Measurements from ENCODE around the gene WDPCP.
"Not testable (repeated sequence)": the region's sequence is repeated elsewhere in the genome, so short reads cannot be mapped to it uniquely, and the experiment has no call there.

The WDPCP gene, protein sequence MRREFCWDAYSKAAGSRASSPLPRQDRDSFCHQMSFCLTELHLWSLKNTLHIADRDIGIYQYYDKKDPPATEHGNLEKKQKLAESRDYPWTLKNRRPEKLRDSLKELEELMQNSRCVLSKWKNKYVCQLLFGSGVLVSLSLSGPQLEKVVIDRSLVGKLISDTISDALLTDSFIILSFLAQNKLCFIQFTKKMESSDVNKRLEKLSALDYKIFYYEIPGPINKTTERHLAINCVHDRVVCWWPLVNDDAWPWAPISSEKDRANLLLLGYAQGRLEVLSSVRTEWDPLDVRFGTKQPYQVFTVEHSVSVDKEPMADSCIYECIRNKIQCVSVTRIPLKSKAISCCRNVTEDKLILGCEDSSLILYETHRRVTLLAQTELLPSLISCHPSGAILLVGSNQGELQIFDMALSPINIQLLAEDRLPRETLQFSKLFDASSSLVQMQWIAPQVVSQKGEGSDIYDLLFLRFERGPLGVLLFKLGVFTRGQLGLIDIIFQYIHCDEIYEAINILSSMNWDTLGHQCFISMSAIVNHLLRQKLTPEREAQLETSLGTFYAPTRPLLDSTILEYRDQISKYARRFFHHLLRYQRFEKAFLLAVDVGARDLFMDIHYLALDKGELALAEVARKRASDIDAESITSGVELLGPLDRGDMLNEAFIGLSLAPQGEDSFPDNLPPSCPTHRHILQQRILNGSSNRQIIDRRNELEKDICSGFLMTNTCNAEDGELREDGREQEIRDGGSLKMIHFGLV

DNA sequence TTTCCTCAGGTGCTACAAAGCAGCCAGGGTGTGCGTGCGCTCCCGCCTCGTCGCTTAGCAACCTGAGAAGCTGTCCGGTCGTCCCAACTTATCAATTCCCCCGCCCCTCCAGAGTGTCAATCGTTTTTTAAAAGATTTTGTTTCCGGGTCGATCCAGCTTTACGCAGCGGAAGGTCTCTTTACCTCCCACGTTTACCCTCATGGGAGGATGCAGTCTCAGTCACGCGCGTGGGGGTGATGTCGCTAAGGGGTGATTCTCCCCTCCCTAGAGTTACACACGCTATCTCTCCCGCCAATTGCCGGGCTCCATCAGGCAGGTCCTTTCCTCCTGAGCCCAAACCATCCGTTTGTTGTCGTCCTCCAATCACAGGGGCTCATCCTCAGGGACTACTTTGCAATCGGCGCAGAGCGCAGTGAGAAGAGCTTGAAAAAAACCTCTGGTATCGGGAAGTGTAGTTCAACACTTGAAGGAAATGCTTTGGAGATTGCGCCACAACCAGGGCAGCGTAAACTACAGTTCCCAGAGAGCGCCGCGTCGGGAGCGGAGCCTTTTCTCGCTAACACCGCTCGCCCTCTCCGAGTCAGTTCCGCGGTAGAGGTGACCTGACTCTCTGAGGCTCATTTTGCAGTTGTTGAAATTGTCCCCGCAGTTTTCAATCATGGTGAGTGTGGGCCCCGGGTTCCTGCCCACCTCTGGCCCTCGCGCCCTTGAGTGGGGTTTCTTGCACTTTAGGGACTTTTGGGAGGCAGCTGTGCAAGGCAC lies at the start of gene WDPCP, which contains the start of gene MDH1:
Gene WDPCP (minus strand): TSS at position 93 of the 763 bp plus-strand sequence. CDS start 206 bp downstream, outside the sequence.
Gene MDH1 (plus strand): TSS at position 579 of the 763 bp plus-strand sequence. CDS start 81 bp downstream, at position 660.
- FAIRE-seq (peak; percentile 88), DNase-seq (ENCODE audit: low spot score) (peak; percentile 92)

DNA sequence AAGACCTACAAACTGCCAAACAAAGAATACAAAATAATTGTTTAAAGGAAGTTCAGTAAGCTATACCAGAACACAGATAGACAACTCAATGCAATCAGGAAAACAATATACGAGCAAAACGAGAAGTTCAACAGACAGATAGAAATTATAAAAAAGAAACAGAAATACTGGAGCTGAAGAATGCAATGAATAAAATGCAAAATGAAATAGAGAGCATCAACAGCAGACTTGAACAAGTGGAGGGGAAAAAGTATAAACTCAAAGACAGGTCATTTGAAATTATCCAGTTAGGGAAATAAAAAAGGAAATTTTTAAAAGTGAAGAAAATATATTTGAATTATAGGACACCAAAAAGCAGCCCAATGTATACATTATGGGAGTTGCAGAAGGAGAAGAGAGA lies 44.1 kb upstream of the WDPCP start:
- no peak for FAIRE-seq
- DNase-seq (ENCODE audit: low spot score): no peak

DNA sequence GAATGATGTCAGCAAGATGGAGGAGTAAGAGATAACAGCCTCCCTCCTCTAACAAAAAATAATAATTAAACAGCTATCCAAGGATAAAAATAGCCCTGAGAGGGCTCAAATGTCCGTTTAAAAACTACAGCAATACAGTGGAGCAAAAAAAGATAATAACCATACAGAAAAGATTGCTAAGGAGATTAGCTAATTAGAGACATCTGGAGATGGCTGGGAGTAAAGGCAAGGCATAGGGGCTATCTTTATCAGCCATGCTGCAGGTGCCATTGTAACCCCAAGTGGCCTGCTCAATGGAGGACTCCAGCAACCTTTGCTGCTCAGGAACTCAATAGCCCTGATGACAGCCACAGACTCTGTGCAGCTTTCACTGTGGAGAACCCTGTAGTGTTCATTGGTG lies 43.2 kb upstream of the WDPCP start:
- FAIRE-seq: no peak

DNA sequence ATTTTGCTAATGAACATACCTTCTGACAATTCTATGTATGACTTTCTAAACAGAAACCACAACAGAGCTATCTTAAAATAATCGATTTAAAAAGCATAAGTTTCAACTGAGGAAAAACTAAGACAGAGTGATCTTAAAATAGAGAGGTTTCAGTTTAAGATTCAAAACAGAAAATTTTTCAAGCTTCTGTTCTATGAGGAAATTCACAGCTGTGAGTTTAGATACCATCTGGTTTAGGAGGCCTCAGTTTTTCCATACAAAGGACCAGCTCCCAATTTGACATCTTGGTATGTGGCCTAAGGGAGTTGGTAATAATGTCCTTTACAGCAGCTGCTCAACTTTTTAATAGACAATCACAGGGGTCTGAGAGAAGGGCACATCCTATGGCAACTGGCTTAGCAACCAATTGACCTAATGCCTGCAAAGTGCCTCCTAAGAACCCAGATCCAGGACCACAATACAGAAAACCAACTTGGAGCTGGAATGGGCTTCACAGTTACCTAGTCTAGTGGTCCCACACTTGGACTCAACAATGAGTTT lies 40.2 kb upstream of the WDPCP start:
- DNase-seq (ENCODE audit: low spot score) (no peak), FAIRE-seq (no peak)

More for the DNA sequence above, 43.2 kb upstream of the WDPCP start:
- DNase-seq (ENCODE audit: low spot score): no peak

DNA sequence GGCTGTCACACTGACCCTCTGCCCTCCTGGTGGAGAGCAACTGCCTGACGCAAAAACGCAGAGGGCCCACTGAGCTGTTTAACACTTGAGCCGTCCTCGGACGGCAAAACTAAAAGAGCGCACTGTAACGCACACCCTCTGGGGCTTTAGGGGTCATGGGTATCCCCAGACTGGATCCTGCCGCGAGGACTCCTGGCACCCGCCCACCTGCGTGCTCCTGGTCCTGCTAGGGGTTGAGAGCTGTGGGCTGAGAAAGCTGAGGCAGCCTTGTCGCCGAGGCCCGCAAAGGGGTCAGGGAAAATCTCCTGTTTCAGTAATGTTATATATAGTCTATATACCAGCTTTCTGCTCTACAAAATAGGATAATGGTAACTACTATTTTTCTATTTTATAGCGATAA lies 39.6 kb upstream of the WDPCP start:
- DNase-seq (ENCODE audit: low spot score) (no peak), FAIRE-seq (no peak)

DNA sequence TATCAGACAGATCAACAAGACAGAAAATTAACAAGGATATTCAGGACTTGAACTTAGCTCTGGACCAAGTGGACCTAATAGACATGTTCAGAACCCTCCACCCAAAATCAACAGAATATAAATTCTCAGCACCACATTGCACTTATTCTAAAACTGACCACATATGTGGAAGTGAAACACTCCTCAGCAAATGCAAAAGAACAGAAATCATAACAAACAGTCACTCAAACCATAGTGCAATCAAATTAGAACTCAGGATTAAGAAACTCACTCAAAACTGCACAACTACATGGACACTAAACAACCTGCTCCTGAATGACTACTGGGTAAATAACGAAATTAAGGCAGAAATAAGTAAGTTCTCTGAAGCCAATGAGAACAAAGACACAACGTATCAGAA lies 35.5 kb upstream of the WDPCP start:
- FAIRE-seq; DNase-seq (ENCODE audit: low spot score): not testable (repeated sequence)

DNA sequence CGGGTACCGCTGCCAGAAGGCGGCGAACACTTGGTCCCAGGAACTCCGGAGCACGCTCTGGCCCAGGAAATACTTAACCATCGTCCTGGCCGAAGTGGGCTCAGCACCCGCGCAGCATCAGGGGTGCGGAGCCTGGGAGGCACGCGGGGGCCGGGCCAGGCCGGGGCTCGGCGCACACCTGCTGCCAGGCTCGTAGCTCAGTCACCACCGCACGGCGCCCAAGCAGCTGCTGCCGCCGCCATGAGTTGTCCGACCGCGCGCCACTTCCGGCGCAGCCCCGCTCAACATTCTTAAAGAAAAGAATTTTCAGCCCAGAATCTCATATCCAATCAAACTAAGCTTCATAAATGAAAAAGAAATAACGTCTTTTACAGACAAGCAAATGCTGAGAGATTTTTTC lies 34.5 kb upstream of the WDPCP start:
- FAIRE-seq: no peak
- DNase-seq (ENCODE audit: low spot score): no peak

DNA sequence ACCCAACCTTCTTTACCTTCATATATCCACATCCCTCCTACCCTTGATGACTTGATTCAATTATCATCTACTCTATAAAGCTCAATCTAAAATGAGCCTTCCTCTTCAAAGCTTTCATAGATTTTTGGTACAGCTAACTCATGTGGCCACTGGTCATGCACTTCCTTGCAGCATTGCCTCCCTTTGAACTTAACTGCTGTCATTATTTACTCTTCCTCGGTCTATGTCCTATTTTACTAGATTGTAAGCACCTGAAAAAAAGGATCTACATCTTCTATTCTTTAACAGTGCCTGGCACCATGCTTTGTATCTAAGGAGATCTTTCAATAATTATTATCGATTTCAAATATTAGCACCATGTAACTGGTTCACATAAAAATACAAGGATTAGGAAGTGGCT lies 31.1 kb upstream of the WDPCP start:
- FAIRE-seq: no peak
- DNase-seq (ENCODE audit: low spot score): no peak

DNA sequence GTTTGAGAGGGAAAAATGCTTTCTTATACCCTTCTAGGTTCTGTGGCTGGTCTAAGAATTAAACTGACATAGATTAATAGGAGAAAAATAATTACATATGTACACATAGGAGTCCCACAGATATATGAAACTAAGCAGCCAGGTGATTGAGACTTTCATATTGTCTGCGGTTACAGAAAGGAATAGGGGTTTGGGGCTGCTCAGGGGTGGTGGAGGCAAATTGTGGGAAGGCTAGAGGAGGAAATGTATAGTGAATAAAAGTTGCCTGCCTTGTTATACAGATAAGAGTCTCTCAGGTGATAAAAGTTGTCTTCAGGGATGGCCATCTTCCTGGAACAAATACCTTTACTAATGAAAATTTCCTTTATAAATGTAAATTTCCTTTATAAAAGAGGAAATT lies 29.1 kb upstream of the WDPCP start:
- FAIRE-seq (no peak), DNase-seq (ENCODE audit: low spot score) (no peak)

DNA sequence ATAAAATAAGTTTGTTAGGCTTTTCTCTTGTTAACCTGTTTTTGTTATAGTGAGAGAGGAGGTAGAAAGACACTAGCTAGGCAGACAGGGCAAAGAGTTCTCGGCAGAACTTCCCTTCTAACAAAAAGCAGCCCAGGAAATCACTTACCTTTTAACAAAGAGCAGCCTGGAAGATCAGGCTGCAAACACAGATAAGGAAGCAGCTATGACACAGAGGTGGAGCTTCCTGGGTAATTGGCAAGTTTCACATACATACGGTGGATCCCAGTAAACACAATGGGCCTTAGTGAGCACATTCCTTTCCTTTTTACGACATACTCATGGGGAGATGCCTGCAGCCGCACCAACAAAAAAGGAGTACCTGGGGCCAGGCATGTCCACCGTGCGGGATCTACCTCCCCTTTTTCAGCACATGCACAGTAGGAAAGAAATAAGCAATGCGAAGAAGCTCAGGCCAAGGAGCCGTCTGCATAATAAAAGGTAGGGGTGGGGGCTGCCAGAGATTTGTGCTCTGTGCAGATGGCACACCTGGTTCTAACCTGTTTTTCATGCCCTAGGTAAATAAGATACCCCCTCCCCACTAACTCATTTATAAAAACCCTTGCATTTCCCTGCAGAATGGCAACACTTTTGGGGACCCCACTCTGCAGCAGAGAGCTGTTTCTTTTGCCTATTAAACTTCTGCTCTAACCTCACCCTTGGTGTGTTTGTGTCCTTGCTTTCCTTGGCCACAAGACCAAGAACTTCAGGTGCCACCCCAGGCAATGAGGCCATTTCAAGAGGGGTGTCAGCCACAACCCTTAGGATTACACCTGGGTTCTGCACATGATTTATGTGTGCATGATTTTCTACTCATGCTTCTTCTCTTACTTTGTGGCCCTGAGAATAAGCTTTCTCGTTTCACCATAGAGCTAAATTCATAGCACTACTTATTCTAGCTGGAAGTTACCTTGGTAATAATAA lies 27.0 kb upstream of the WDPCP start:
- DNase-seq (ENCODE audit: low spot score) (peak; percentile 71), FAIRE-seq (no peak)

DNA sequence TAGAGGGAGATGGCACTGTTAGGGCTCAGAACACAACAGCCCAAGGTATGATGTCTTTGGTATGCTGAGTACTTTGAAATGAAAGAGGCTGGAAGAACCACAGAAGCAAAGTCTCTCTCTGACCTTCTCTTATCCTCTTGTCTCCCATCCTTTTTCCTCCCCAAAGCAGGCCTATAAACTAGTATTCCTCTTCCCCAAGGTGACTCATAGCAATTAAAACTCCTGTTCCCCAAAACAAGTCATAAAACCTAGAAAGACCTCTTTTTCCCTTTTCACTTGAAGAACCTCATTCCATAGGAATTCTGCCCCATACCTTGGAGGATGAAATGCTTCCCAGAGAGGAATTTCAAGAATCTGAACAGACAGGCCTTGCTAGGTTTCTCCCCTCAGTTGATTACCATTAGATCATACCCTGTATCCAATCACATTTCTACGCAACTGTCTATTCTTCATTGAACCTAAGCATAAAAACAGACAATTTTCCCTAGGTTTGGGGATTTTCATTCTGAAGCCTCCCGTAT lies 26.2 kb upstream of the WDPCP start:
- DNase-seq (ENCODE audit: low spot score): peak; percentile 63
- FAIRE-seq: peak; percentile 35

DNA sequence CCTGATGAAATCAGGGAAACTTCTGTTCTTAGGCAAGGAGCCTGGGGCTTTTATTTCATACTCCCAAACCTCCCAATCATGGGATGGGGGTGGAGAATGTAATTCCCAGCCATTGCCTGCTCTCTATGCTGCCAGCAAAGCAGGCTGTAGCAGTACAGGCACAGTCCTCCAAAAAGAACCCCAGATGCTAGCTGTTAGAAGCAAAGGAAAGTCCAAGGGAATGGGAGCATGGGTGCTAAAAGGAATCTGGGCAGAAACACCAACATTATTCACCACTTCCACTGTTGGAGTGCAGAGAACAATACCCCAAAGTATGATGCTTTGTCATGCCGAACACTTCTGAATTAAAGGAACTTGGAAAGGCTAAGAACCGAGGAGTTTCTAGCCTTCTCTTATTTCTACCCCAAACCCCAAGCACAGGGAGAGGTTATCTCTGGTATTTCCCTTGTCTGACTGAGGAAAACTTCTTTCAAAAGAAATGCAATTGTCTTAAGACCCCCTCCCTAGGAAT lies 25.2 kb upstream of the WDPCP start:
- DNase-seq (ENCODE audit: low spot score) (peak; percentile 11), FAIRE-seq (no peak)

DNA sequence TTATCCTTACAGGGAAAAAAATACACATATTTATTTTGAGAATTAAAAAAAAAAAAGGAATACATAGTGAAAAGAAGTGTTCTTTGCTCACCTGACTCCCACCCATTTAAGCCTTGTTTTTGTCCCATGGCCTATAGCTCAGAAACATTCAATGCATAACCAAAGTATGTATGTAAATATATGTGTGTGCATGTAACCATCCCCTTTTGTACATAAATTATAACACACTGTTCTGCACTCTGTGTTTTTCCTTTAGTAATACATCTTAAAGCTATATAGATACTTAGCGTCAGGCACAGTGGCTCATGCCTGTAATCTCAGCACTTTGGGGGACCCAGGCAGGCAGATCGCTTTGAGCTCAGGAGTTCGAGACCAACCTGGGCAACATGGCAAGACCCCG lies 22.2 kb upstream of the WDPCP start:
- FAIRE-seq: no peak

DNA sequence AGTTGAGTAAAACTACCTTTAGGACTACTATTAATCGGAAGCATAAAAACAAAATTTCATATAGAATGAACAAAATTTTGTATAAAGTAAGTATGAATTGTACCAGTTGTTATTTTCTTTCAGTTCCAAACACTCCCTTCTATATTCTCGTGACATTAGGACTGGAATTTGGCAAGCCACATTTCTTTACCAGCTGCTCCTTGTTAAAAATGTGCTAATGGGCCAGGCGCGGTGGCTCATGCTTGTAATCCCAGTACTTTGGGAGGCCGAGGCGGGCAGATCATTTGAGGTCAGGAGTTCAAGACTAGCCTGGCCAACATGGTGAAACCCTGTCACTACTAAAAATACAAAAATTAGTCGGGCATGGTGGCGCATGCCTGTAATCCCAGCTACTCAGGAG lies 20.6 kb upstream of the WDPCP start:
- not testable (repeated sequence) for FAIRE-seq; DNase-seq (ENCODE audit: low spot score)

More for the DNA sequence above, 22.2 kb upstream of the WDPCP start:
- no peak for DNase-seq (ENCODE audit: low spot score)

DNA sequence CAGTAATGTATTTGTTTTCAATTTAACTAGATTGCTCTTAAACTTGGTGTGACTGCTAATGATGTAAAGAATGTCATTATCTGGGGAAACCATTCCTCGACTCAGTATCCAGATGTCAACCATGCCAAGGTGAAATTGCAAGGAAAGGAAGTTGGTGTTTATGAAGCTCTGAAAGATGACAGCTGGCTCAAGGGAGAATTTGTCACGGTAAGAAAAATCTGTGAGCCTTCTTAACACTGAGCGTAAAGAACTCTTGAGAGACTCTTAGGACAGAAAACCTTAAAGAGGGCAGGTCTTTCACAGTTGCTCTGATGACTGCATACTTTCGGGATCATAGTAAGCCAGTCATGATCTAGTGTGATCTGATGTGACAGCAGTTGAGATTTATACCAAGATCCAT lies 16.4 kb upstream of the WDPCP start:
- DNase-seq (ENCODE audit: low spot score): no peak
- FAIRE-seq: no peak

DNA sequence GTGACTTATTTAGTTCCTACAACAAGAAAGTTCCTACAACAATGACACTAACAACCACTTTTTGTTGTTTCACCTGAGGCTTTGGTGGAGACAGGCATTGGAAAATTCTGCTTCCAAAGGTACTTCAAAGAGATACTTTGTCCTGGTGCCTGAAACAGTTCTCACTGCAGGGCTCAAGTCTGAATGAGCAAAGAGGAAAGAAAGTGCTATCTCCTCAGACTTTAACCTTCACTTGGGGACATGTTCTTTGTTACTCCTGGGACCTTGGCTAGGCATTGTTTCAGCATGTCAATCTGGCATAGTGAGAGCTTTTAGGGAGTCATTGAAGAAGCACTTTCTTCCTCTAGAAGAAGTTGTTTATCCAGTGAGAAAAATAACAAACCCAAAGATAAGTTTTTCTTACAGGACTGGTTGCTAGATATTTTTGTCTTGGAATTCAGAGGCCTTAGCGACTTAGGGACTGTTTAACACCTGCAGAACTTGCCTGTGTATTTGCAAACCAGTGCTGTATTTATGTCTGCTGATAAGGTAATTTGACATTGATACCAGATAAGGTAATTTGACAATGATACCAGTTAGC lies 12.7 kb upstream of the WDPCP start:
- DNase-seq (ENCODE audit: low spot score): no peak
- FAIRE-seq: no peak

DNA sequence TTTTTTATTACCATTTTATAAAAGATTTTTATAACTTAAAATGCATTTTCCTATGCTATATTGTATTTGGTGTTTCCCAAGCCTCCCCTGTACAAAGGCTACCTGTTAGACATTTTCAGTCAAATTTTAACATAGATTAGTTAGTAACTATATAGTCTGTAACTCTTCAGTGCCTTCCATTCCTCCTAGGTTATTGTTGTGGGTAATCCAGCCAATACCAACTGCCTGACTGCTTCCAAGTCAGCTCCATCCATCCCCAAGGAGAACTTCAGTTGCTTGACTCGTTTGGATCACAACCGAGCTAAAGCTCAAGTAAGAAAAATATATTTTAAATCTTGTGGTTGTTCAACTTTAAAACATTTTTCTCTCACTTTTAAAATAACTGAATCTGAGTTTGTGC lies 10.7 kb upstream of the WDPCP start:
- DNase-seq (ENCODE audit: low spot score) (no peak), FAIRE-seq (no peak)

DNA sequence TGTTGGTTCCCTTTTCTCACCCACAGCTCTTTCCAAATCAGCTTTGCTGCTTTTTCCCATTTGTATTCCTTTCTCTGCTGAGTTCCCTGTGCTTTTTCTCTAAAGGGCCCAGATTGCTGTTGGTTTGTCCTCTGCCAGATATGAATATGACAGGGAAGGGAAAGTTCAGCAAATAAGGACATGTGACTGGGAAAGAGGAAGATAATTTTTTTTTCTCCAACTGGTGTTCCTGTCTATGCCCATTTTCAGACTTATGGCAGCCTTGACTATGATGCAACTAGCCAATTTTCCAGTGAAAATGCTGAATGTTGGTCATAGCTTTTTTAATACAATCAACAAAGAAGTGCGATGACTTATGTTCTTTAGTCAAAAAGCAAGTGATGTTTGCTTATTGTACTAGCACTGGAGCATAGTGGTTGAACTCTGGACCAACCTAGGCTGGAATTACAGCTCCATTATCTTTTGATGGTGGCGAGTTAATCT lies 8.2 kb upstream of the WDPCP start:
- DNase-seq (ENCODE audit: low spot score) (no peak), FAIRE-seq (no peak)

DNA sequence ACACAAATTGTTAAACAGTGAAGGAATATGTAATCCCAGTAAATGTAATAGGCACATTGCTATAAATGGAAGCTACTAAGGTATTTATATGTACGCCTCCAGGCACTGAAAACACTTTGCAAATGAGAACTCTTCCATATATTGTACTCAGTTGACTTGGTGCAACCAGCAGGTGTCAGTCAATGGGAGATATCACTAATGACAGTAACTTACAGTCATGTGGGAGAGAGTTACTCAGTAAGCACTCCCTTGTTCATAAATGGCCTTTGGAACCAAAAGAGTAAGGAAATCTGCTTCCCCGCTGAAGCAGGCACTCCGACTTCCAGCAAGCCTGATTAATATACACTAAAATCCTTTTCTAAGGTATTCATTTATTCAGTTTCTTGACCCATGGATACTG lies 6.4 kb upstream of the WDPCP start:
- FAIRE-seq: no peak

More for the DNA sequence above, 6.4 kb upstream of the WDPCP start:
- no peak for DNase-seq (ENCODE audit: low spot score)

Data from urothelium cell line (cell line).